ENCODE data around the gene RYR3.
"Not testable (repeated sequence)": the region's sequence is repeated elsewhere in the genome, so short reads cannot be mapped to it uniquely, and the experiment has no call there.

Gene RYR3

GRCh38 chr15:33598382-33598781 is 287.6 kb downstream of the RYR3 start:
- not testable (repeated sequence) for DNase-seq

- no peak for DNase-seq
Measured at GRCh38 chr15:33600212-33600611, 289.4 kb downstream of the RYR3 start.

GRCh38 chr15:33601461-33601860 is 290.7 kb downstream of the RYR3 start:
- DNase-seq = no peak

GRCh38 chr15:33608714-33609113 is 297.9 kb downstream of the RYR3 start:
- no peak for DNase-seq

GRCh38 chr15:33612721-33613304 is 302.0 kb downstream of the RYR3 start:
- DNase-seq = no peak

GRCh38 chr15:33616475-33616874 is 305.7 kb downstream of the RYR3 start:
- DNase-seq = no peak

- DNase-seq = no peak
Measured at GRCh38 chr15:33618350-33618749, 307.6 kb downstream of the RYR3 start.

GRCh38 chr15:33621141-33621540 is 310.4 kb downstream of the RYR3 start:
- no peak for DNase-seq

- DNase-seq = no peak
Measured at GRCh38 chr15:33623010-33623409, 312.2 kb downstream of the RYR3 start.

GRCh38 chr15:33624439-33624838 is 313.7 kb downstream of the RYR3 start:
- no peak for DNase-seq

GRCh38 chr15:33629647-33630046 is 318.9 kb downstream of the RYR3 start:
- DNase-seq = no peak

- no peak for DNase-seq
Measured at GRCh38 chr15:33636234-33636633, 325.5 kb downstream of the RYR3 start.

GRCh38 chr15:33636958-33637357 is 326.2 kb downstream of the RYR3 start:
- DNase-seq = no peak

GRCh38 chr15:33638453-33638852 is 327.7 kb downstream of the RYR3 start:
- DNase-seq = no peak

GRCh38 chr15:33639051-33639450 is 328.3 kb downstream of the RYR3 start:
- no peak for DNase-seq

- no peak for DNase-seq
Measured at GRCh38 chr15:33639456-33639855, 328.7 kb downstream of the RYR3 start.

- no peak for DNase-seq
Measured at GRCh38 chr15:33639978-33640377, 329.2 kb downstream of the RYR3 start.

GRCh38 chr15:33641069-33641468 is 330.3 kb downstream of the RYR3 start:
- no peak for DNase-seq

- no peak for DNase-seq
Measured at GRCh38 chr15:33644304-33644703, 333.5 kb downstream of the RYR3 start.

- no peak for DNase-seq
Measured at GRCh38 chr15:33646744-33647143, 336.0 kb downstream of the RYR3 start.

GRCh38 chr15:33649217-33649933 is 338.6 kb downstream of the RYR3 start:
- DNase-seq = no peak

GRCh38 chr15:33654860-33655259 is 344.1 kb downstream of the RYR3 start:
- no peak for DNase-seq

- DNase-seq = no peak
Measured at GRCh38 chr15:33655488-33655887, 344.7 kb downstream of the RYR3 start.

GRCh38 chr15:33656168-33656567 is 345.4 kb downstream of the RYR3 start:
- no peak for DNase-seq

GRCh38 chr15:33660151-33660550 is 349.4 kb downstream of the RYR3 start:
- no peak for DNase-seq

Measured in NCI-H226 (cell line).